Glomerular endothelial cell (primary cell): ENCODE results near the gene PSMB10. TPM values are rescaled to one million over a fixed set of nuclear protein-coding genes. Genes with fewer than 3 reads are reported as not detected.
"Not testable (repeated sequence)": the region's sequence is repeated elsewhere in the genome, so short reads cannot be mapped to it uniquely, and the experiment has no call there.

Experiments used
- DNase-seq: peaks from one replicate; pipeline ENCODE4 v3.0.0-alpha.2; 2011; ENCODE audit warnings: low read depth, low spot score; ENCODE audit errors: extremely low read depth
- total RNA-seq: library from RNA; depleted of rRNA; stranded (reverse); fragments of >200 nt; gene quantifications from 2 replicates; pipeline ENCODE4 v1.2.3, GENCODE V29; 2015

The PSMB10 gene
- total RNA-seq, 1 donor from 2014 or later: 70.6 TPM

DNA sequence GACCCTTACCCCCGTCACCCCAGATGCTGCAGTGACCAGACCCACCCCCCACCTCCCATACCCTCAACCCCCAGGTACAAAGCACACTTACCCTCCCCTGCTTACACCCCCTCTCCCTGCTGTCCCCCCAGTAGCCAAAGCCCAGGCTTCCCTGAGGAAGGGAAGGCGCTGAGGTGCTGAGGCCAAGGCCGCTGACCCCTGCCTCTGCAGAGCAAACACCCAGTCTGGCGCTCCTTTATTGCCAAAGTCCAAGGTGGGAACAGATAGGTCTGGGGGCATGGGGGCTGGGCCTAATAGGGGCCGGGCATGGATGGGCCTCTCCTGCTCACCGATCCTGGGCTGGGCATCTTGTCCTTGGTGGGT lies 6.6 kb upstream of the PSMB10 start:
- DNase-seq: no peak

DNA sequence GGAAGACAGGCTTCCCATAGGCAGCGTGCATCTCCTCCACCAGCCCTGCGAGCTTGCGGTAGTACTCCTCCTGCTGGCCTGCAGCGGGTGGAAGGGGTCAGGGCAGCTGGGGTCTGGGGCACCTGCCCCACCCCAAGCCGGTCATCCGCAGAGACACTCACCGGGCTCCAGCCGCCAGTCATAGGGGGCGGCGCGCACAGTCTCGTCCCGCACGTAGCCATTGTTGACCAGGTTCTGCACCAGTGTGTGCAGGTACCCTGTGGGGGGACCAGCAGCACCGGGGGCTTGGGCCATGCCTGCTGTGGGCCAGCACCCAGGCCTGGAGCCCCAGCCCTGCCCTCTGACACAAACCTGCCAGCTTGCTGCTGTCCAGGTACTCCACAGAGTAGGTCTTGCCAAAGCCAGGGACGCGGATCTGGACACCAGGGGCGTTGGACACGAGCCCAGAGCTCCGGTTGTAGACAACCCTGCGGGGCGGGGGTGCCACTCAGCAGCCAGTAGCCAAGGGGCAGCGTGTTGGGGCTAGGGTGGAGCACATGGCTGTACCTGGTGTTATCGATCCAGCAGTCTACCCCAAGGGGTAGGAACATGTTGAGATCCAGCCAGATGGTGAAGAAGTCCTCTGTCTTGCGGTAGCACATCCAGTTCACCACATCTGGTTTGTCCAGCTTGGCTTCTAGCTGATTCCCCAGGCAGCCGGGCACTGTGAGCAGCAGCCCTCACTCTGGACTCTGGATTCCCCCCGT lies 6.0 kb upstream of the PSMB10 start:
- no peak for DNase-seq

DNA sequence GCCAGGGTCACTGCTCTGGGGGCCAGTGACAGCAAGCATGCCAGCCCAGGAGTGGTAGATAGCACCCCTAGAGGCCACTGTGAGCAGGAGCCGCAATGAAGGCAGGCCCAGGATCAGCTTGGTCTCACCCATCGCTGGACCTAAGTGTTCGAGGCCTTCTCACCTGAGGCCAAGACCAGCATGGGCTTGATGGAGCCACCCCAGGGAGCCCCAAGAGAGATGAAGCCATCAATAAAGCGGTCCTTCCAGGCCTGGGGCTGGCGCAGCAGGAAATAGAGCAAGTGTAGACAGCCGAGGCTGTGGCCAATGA lies 5.5 kb upstream of the PSMB10 start:
- no peak for DNase-seq

DNA sequence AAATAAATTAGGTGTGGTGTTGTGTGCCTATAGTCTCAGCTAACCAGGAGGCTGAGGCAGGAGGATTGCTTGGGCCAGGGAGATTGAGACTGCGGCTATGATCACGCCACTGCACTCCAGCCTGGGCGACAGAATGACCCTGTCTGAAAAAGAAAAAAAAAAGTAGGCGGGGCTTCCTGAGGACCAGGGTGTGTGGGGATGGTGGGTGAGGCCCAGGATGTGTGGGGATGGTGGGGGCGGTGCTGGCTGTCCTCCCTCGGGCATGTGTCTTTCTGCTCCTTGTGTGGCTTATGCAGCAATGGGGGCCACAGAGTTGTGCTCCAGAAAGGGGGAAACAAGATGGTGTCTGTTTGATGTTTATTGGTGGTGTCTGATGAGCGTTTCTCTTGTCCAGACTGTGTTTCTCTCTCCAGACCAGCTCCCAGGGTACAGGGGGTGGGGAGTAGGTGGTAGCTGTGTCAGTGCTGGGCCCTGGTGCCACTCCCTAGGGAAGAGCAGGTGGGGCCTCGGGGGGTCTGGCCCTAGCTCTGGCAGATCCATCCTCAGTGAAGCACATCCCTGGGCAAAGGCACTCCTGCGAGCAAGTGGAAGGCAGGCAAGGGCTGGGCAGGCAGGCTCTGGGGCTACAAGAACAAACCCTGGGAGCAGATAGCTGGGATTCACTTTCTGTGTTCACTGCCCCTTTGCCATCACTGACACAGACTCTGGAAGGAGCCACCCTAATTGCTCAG lies 5.0 kb upstream of the PSMB10 start:
- no peak for DNase-seq

DNA sequence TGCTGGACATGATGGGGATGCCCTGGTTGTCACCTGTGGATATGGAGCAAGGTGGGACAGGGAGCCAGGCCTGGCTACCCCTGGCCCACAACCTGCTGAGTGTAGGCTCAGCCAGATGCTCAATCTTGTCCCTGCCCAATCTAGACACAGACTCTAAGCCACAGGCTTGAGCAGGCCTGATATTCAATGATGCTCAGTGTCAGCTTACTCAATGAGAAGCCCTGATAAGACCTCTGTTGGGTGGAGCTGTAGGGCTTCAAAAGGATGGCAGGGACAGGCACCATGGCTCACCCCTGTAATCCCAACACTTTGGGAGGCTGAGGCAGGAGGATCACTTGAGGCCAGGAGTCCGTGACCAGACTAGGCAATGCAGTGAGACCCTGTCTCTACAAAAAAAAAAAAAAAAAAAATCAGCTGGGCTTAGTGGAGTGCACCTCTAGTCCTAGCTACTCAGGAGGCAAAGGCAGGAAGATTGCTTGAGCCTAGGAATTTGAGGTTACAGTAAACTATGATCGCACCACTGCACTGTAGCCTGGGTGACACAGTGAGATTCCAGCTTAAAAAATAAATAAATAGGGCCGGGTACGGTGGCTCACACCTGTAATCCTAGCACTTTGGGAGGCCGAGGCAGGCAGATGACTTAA lies 3.9 kb upstream of the PSMB10 start:
- no peak for DNase-seq

DNA sequence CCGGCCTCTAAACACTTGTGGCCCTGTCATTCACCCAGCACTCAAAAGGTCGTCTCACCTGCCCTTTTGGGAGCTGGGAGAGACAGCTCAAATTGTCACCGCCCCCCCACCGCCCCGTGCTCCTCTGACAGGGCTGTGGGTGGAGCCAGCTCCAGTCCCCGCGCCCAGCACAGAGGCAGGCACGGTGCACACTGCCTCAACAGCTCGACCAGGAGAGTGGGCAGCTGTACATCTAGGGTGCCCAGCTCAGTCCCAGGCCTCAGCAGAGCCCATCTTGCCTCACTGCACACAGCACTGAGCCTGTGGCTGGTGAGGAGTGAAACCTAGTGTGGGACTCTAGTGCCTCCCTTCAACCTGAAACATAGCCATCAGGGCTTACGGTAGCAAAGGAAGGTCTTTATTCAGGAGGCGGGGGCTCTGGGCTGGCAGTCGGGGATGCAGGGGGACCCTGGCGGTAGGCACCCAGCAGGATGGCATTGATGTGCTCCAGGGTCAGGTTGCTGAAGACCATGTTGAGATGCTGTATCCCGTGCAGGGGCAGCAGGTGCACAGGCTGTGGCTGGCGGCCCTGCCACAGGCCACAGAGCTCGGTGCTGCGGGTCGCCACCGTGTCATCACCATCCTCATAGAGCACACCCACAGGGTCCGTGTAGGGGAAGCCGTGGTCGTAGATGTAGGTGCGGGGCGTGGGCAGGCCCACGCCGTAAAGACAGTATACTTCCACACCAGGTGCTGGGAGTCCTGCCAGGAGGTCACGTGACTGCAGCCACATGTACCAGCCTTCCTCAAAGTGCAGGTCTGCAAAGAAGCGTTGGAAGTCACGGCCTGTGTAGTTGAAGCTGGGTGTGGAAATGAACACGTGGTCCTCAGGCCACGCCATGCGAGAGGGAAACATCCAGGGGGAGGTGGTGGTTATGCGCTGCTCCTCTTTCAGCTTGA lies 3.1 kb upstream of the PSMB10 start:
- no peak for DNase-seq

DNA sequence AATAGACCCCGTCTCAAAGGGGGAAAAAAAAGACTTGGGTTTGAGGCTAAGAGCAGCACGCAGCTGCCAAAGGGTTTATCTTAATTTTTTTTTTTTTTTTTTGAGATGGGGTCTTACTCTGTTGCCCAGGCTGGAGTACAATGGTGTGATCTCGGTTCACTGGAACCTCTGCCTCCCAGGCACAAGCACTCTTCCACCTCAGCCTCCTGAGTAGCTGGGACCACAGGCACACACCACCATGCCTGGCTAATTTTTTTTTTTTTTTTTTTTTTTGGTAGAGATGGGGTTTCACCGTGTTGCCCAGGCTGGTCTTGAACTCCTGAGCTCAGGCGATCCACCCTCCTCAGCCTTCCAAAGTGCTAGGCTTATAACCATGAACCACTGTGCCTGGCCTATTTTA lies 1.1 kb upstream of the PSMB10 start:
- DNase-seq: not testable (repeated sequence)

DNA sequence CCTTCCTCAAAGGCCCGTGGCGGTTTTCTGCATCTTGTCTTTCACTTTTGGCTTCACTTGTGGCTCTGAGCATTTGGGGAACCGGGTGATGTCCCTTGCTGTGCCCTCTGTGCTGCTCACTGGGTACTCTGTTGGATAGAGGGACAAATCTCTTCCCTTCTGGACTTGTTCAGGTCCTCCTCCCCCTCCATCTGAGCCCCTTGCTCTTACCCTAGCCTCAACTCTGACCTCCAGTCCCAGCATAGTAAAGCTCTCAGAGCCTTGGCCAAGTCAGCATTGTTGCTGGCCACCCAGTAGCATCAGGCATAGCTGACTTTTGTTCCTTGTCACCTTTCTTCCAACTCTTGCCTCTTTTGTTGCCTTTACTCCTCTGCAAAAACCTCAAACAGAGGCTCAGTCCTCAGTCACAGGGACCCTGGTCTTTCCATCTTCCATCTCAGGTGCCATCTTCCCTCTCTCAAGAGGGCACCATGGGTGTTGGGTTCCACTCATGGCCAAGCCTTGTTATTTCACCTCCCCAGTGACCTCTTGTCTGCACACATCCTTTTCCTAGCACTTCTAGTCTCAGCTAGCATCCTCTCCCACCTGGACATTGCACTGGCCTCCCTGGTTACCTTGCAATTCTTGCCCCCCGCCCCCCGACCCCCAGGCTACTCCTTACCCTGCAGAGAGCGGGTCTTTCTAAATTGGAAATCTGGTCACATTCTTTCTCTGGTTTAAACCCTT lies 393 bp upstream of the PSMB10 start:
- DNase-seq: no peak

DNA sequence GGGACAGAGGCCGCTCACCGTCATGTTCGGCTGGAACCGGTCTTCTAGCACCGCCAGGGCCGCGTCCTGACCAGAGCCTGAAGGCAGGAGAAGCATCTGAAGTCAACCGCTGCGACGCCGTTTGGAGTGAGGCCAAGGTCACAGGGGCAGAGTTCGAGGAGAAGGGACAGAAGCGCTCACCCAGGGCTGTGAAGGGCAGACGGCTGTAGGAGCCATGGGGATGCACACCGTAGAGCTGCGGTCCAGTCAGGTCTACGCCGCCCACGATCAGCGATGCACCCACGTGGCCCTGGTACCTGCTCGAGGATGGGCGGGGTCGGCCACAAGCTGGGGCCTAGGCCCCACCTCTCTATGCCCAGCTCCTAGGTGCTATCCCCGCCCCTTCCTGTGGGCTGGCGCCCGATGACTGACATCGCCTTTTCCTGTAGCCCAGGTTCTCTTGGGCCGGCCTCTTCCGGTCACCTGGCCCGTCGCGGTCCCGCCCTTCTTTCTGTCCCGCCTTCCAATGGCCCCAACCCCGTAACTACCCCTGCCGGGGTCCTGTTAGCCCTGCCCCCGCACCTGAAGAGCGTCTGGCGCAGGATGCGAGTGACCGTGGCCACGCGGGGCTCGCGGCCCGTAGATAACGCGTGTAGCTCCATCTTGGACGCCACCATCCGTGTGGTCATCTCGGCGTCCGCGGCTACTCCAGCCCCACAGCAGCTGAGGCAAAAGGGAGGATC lies 1.1 kb downstream of the PSMB10 start:
- no peak for DNase-seq

DNA sequence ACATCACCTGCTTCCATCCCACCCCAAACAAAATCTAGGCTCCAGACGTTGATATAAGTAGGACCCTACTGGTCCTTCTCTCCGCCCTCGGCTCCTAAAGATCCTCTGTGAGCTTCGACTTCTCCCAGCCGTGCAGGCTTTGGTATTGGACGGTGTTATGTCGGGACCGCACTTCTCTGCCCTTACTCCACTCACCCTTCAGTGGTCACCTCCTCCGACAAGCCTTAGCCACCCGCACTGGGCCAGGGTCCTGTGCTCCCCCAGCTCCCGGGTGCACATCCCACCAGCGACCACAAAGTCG lies 1.6 kb downstream of the PSMB10 start:
- no peak for DNase-seq

DNA sequence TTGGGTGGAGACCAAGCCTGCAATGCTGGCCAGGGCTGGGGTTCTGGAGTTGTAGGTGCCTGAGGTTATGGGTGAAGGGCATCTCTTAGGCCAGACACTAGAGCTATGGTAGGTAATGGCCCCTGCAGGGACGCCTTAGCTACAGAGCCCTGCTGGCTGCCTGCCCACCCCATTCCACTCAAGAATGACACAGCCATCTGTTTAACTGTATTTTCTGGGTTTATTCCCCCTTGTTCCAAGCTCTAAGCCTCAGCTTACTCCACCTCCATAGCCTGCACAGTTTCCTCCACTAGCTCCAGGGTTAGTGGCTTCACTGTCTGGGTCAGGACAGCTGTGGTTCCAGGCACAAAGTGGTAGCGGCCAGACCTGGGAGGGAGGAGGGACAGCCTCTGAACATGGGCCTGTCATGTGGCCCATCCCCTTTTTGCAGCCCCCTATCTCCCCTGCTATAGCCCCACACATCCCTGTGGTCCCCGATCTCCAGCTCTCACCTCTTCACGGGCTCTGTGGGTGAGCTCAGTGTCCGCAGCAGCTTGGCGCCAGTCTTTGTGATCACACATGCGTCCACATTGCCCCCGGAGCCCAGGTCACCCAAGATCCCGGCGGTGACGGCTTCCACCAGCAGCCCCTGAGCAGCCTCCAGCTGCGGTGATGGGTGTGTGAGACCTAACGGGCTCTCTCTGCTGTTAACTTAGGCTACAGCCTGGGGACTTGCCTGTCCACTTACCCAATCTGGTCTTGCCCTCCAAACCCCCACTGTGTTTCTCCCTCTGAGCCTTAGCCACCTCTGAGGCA lies 2.1 kb downstream of the PSMB10 start:
- DNase-seq: no peak

DNA sequence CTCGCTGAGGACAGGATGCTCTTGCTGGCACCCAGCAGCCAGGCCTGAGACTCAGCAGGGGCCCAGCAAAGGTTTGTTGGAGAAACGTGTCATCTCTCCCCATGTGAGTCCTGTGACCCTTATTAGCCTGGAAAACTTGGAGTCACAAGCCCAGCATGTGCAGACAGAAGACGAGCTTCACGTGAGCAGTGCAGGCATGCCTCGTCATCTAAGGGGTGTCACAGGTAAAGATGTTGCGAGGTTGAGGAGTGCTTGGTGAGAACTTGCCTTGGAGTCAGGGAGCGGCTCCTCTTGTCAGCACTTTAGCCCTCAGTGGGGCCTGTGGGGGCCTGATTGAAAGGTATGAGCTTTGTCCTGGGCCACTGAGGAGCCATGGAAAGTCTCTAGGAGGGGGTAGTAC lies 2.8 kb downstream of the PSMB10 start:
- no peak for DNase-seq

DNA sequence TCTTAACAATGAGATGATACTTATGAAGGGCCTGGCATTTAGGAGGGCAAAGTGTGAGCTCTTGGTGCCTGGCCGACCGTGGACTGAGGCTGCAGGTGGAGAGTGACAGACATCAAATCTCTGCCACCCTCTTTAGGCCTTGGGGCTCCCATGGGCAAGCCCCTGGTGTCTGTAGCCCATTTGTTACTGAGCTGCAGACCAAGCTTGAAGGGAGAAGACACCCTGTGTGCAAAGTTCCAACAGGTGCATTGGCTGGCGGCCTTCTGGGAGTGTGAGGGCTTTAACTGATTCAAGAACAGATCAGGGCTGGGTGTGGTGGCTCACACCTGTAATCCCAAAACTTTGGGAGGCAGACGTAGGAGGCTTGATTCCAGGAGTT lies 4.2 kb downstream of the PSMB10 start:
- no peak for DNase-seq

DNA sequence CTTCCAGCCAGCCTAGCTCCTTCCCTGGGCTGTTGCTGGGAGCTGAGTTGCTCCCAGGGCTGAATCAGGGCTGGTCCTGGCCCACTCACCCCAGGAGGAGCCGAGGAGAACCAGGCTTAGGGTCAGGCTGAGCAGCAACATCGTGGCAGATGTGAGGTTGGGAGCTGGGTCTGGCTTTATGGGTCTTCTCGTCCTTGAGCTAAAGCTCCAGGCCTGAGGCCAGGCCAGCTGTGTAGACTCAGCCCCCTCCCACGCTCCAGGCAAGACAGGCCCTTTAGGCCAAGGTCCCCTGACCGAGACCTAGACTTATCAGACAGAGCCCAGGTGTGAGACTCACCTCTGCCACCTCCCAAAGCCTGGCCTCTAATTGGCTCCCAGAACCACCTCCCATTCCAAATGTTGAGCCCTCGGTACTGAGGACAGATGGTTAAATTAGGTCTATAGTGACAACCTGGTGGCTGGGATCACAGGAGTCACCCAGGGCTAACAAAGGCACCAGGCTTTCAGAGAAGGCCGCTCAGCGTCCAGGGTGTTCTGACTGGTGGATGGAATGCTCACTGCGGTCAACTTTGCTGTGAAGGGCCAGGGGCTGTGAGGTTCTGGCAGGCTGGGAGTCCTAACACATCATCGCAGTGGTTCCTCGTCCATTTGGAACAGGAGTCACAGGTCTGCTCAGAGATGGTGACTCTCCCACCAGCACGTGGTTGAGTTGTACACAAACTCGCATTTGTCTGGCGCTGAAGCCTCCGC lies 4.8 kb downstream of the PSMB10 start, which contains the start of gene CTRL:
Gene CTRL, minus strand, starts transcription at position 151 of the 750 bp plus-strand sequence. Its CDS starts 10 bp downstream, at position 141.
- no peak for DNase-seq

DNA sequence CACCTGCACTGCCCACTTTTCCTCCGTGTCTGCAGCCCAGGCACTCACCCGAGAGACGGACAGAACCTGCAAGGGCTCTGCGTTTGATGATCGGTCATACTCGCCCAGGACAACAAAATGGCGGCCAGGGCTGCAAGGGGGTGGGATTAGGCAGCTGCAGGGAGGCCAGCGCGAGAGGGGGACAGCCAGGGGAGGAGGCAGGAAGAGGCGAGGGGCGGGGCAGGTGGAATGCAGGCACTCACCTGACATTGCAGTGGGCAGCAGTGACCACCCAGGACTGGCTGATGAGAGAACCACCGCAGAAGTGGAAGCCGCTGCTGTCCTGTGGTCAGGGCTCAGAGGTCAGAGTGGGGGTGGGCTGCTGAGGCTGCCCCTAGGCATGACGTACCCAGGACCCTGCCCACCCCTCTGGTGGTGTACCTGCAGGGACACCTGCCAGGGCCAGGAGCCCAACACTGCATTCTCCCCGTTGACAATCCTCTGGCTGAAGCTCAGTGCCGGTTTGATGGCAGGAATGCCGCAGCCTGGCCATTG lies 5.9 kb downstream of the PSMB10 start:
- no peak for DNase-seq

DNA sequence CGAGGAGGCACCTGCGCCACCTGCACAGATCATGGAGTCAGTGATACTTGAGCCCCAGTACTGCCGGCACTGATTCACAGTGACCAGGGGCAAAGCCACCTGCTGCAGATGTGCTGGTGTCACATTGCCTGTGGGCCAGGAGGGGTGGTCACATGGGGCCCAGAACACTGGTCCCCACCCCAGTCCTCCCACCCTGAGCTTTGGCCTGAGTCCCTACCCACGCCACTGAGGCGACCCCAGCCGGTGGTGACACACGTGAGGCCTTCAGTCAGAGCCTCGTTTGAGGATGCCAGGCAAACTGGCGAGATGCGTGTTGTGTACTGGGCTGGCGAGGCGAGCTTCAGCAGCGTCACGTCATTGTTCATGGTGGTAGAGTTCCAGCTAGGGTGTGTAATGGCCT lies 6.5 kb downstream of the PSMB10 start:
- DNase-seq: no peak

DNA sequence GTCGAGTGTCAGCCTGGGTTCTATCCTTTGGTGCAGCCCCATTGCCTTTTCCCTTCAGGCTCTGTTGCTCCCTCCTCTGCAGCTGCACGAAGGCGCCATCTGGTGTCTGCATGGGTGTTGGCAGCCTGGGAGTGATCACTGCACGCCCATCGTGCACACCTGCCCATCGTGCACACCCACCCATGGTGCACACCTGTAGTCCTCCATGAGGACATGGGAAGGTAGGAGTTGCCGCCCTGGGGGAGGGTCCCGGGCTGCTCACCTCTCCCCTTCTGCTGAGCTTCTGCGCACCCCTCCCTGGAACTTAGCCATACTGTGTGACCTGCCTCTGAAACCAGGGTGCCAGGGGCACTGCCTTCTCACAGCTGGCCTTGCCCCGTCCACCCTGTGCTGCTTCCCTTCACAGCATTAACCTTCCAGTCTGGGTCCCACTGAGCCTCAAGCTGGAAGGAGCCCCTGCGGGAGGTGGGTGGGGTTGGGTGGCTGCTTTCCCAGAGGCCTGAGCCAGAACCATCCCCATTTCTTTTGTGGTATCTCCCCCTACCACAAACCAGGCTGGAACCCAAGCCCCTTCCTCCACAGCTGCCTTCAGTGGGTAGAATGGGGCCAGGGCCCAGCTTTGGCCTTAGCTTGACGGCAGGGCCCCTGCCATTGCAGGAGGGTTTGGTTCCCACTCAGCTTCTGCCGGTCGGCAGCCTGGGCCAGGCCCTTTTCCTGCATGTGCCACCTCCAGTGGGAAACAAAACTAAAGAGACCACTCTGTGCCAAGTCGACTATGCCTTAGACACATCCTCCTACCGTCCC lies 7.9 kb downstream of the PSMB10 start:
- DNase-seq: no peak
